Fibroblast of mammary gland (primary cell): ENCODE measurements around the gene MAN1A1.

ENCODE experiments used
- DNase-seq: peaks from one replicate; pipeline ENCODE4 v3.0.0-alpha.2; 2010; ENCODE audit warnings: low read depth
- H3K4me3 ChIP-seq: 2 replicates; pipeline ENCODE4 v1.5.1; 2011; ENCODE audit warnings: low read depth, mild to moderate bottlenecking, low read length, moderate library complexity; ENCODE audit not compliant: control insufficient read depth
- CTCF ChIP-seq: conservative IDR thresholded peaks from 2 replicates; pipeline ENCODE4 v1.5.1; 2011; ENCODE audit warnings: low read depth, low read length, inconsistent platforms; ENCODE audit not compliant: control insufficient read depth, insufficient read depth

MAN1A1 gene

GRCh38 chr6:119327810-119328209 is 21.8 kb downstream of the MAN1A1 start:
- no peak for TF ChIP-seq CTCF
- DNase-seq, result no peak
- H3K4me3 ChIP-seq, result no peak overlapping the region

GRCh38 chr6:119326291-119327005 is 23.1 kb downstream of the MAN1A1 start:
- no peak for DNase-seq
- TF ChIP-seq CTCF, result no peak
- H3K4me3 ChIP-seq, result no peak overlapping the region

- DNase-seq, result no peak
- H3K4me3 ChIP-seq, result no peak overlapping the region
- no peak for TF ChIP-seq CTCF
Measured at GRCh38 chr6:119325559-119326265, 23.8 kb downstream of the MAN1A1 start.

GRCh38 chr6:119324718-119325117 is 24.8 kb downstream of the MAN1A1 start:
- H3K4me3 ChIP-seq, result no peak overlapping the region
- no peak for TF ChIP-seq CTCF
- no peak for DNase-seq

- no peak overlapping the region for H3K4me3 ChIP-seq
- no peak for DNase-seq
- TF ChIP-seq CTCF, result no peak
Measured at GRCh38 chr6:119323931-119324330, 25.6 kb downstream of the MAN1A1 start.

- H3K4me3 ChIP-seq, result no peak overlapping the region
- no peak for DNase-seq
- no peak for TF ChIP-seq CTCF
Measured at GRCh38 chr6:119323478-119323877, 26.1 kb downstream of the MAN1A1 start.
